ENCODE results near the gene ATP5F1A.

- no peak for TF ChIP-seq EZH2phosphoT487 (IDR thresholded peaks at IDR 0.05)
- TF ChIP-seq CTCF (IDR thresholded peaks at IDR 0.05) = no peak
These were observed 36.3 kb downstream of the ATP5F1A start for GRCh38 chr18:46061796-46062195.

Measured in neural progenitor cell (in vitro differentiated cells).